KMS-11 (cell line): ENCODE measurements around the gene SECISBP2L.

ENCODE experiments used
- H2AFZ ChIP-seq: fragments of 200-600 bp; sonication (generic); 2 replicates; pipeline ENCODE4 v1.6.1; 2016; ENCODE audit warnings: antibody characterized with exemption, mixed run types, low read depth
- H3K27ac ChIP-seq: fragments of 200-600 bp; sonication (generic); 2 replicates; pipeline ENCODE4 v1.6.1; 2016; ENCODE audit warnings: mild to moderate bottlenecking, mixed run types
- H3K27me3 ChIP-seq: fragments of 200-600 bp; sonication (generic); 2 replicates; pipeline ENCODE4 v1.6.1; 2017; ENCODE audit warnings: mild to moderate bottlenecking, low read depth, mixed run types, moderate library complexity; ENCODE audit not compliant: insufficient read depth
- H3K36me3 ChIP-seq: fragments of 200-600 bp; sonication (generic); 2 replicates; pipeline ENCODE4 v1.6.1; 2017; ENCODE audit warnings: mild to moderate bottlenecking, mixed run types; ENCODE audit not compliant: insufficient read depth
- H3K4me1 ChIP-seq: fragments of 200-600 bp; sonication (generic); 2 replicates; pipeline ENCODE4 v1.6.1; 2016; ENCODE audit warnings: mild to moderate bottlenecking, low read depth, mixed run types; ENCODE audit not compliant: poor library complexity, severe bottlenecking
- H3K4me2 ChIP-seq: fragments of 200-600 bp; sonication (generic); 2 replicates; pipeline ENCODE4 v1.7.0; 2016; ENCODE audit warnings: mild to moderate bottlenecking, mixed run types
- H3K4me3 ChIP-seq: fragments of 200-600 bp; sonication (generic); IDR thresholded peaks from 2 replicates; pipeline ENCODE4 v1.6.1; 2017; ENCODE audit warnings: low read depth, low read length, mixed read lengths; ENCODE audit not compliant: insufficient read depth
- H3K79me2 ChIP-seq: fragments of 200-600 bp; sonication (generic); 2 replicates; pipeline ENCODE4 v1.6.1; 2016; ENCODE audit warnings: low read depth, mixed run types; ENCODE audit not compliant: insufficient read depth
- H3K9ac ChIP-seq: fragments of 200-600 bp; sonication (generic); 2 replicates; pipeline ENCODE4 v1.6.1; 2016; ENCODE audit warnings: mild to moderate bottlenecking, mixed run types
- H4K20me1 ChIP-seq: fragments of 200-600 bp; sonication (generic); 2 replicates; pipeline ENCODE4 v1.6.1; 2016; ENCODE audit warnings: mild to moderate bottlenecking, mixed run types; ENCODE audit not compliant: insufficient read depth
- CTCF ChIP-seq: fragments of 200-600 bp; sonication (generic); conservative IDR thresholded peaks from 2 replicates; pipeline ENCODE4 v1.6.1; 2017; ENCODE audit warnings: low read depth, mild to moderate bottlenecking, antibody characterized with exemption, low read length, moderate library complexity, mixed read lengths

SECISBP2L gene

DNA sequence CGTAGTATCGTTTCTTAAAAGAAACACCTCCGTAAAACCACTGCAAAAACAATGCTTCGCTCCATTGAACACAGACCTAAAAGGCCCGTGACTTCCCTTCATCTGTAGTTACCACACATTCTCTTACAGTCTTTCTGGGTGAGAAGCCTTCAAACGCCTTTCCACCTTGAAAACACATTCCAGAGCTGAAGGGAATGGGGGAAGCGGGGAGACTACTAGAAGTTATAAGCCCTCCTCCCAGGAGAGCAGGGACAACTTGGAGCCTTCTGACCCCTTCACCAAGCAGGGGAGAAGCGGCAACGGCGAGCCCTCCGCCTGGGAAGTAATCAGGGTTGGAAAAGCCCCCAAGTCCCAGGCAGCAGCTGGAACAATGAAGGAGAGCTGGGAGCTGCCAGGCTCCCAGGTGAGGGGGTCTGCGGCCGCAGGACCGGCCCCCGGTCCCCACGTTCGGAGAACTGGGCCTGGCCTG, 461 bp downstream of the SECISBP2L start:
- H3K27ac ChIP-seq: peak overlapping the region; percentile 37; the same call in 1 of the 2 replicates
- no peak for TF ChIP-seq CTCF
- peaks cover 28% of the 10 kb centered on the region for H3K4me1 ChIP-seq
- peak overlapping the region; percentile 98 for H2AFZ ChIP-seq
- no peak overlapping the region for H3K4me3 ChIP-seq
- H3K9ac ChIP-seq: peak overlapping the region; percentile 57; the same call in 1 of the 2 replicates
- H4K20me1 ChIP-seq: no peaks in the 10 kb centered on the region
- no peaks in the 10 kb centered on the region for H3K36me3 ChIP-seq
- peaks cover 48% of the 10 kb centered on the region for H3K79me2 ChIP-seq
- H3K4me2 ChIP-seq: peak overlapping the region; percentile 76
- no peaks in the 10 kb centered on the region for H3K27me3 ChIP-seq

DNA sequence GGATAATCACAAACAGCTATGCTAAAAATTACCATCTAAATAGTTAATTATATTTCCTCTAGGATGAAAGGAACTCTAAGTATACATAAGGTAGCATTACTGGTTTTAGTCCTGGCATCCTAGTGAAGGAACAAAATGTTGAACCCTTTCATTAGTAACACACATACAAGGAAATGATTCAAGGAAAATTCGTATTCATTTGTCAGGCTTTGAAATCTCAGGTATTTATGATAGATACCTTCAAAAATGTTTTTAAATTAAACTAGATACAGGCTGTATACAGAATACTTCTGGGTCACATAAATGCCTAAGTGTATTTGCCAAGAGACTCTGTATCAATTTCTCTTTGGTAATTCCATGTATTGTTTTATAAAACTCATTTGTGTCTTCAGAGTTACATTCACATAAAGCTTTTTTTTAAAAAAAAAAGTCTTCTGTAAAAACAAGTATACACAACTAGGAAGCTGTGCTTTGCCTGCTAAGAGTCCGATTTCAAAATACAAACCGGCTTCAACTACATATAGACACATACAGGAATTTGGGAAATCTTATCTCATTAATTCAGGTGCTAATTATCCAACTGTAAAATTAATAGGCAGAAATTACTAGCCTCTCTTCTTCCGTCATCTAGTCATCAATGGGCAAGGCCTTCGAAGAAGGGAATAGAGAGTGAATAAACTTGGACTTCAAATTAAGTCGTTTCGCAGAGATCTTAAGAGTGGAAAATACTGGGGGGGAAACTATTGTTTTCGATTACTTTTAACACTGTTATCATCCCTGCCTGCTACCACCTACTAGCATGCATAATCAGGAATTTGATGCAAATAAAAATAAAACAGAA, 1.3 kb downstream of the SECISBP2L start:
- peak overlapping the region; percentile 37; the same call in 1 of the 2 replicates for H3K27ac ChIP-seq
- H2AFZ ChIP-seq: 0 out of 2 replicates have a peak overlapping the region, but pooled peaks have one; percentile 98
- peaks cover 51% of the 10 kb centered on the region for H3K79me2 ChIP-seq

GRCh38 chr15:49044002-49044401, 2.2 kb downstream of the SECISBP2L start:
- no peak overlapping the region for H3K9ac ChIP-seq
- peaks cover 59% of the 10 kb centered on the region for H3K79me2 ChIP-seq
- H4K20me1 ChIP-seq: no peaks in the 10 kb centered on the region
- peak overlapping the region; percentile 76 for H3K4me2 ChIP-seq
- H2AFZ ChIP-seq: no peak overlapping the region
- no peak overlapping the region for H3K27ac ChIP-seq
- H3K4me3 ChIP-seq: no peak overlapping the region
- peaks cover 33% of the 10 kb centered on the region for H3K4me1 ChIP-seq
- no peaks in the 10 kb centered on the region for H3K36me3 ChIP-seq
- H3K27me3 ChIP-seq: no peaks in the 10 kb centered on the region
- no peak for TF ChIP-seq CTCF

More for the DNA sequence above, 1.3 kb downstream of the SECISBP2L start:
- Histone ChIP-seq H3K27me3 (no peaks in the 10 kb centered on the region), H3K4me3 (no peak overlapping the region), H3K4me1 (peaks cover 31% of the 10 kb centered on the region), H3K4me2 (peak overlapping the region; percentile 76), H3K9ac (peak overlapping the region; percentile 57; the same call in 1 of the 2 replicates), H3K36me3 (no peaks in the 10 kb centered on the region), H4K20me1 (no peaks in the 10 kb centered on the region)
- no peak for TF ChIP-seq CTCF

DNA sequence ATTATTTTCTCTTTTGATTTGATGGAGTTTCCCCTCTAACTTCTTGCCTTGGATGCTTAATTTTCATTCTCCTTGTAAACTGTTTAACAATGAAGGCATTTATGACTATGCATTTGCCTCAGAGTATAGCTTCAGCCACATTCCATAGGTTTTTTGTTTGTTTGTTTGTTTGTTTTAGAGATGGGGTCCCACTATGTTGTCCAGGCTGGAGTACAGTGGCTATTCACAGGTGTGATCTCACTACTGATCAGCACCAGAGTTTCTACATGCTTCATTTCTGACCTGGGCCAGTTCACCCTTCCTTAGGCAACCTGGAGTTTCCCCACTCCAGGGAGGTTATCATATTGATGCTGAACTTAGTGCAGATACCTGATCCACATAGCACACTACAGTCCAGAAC, 4.1 kb downstream of the SECISBP2L start:
- H3K27ac ChIP-seq: no peak overlapping the region
- H3K9ac ChIP-seq: no peak overlapping the region
- no peak overlapping the region for H3K4me2 ChIP-seq
- no peak overlapping the region for H3K4me3 ChIP-seq
- H3K79me2 ChIP-seq: peaks cover 74% of the 10 kb centered on the region
- no peak for TF ChIP-seq CTCF
- H3K36me3 ChIP-seq: no peaks in the 10 kb centered on the region
- H2AFZ ChIP-seq: no peak overlapping the region
- H3K27me3 ChIP-seq: no peaks in the 10 kb centered on the region
- peaks cover 50% of the 10 kb centered on the region for H3K4me1 ChIP-seq
- H4K20me1 ChIP-seq: no peaks in the 10 kb centered on the region
